Measurements from ENCODE around the gene CHST11. TPM values are rescaled to one million over a fixed set of nuclear protein-coding genes. Genes with fewer than 3 reads are reported as not detected.

The CHST11 gene
- total and polyA plus RNA-seq, 4 donors, result 0.57 to 11.1 (median 3.7) TPM

GRCh38 chr12:104520242-104520900 lies 63.6 kb downstream of the CHST11 start:
- 81% methylated on average over 4 of the region's 4 CpGs for WGBS
- H3K4me1 ChIP-seq (ENCODE audit: control insufficient read depth in 4 of 4, insufficient read depth in 4 of 4, low read length in 3 of 4), result peaks cover 0 to 4% (median 0%) of the 10 kb centered on the region in 4 donors

GRCh38 chr12:104521731-104522130 lies 65.0 kb downstream of the CHST11 start:
- Histone ChIP-seq H3K4me3 (ENCODE audit: low read depth in 1 of 3, low read length in 3 of 3) (no peak overlapping the region), H3K4me1 (ENCODE audit: control insufficient read depth in 4 of 4, insufficient read depth in 4 of 4, low read length in 3 of 4) (peaks cover 0 to 4% (median under 1%) of the 10 kb centered on the region in 4 donors), H3K9me3 (ENCODE audit: control insufficient read depth in 4 of 4, low read length in 3 of 4) (no peaks in the 10 kb centered on the region), H3K27ac (ENCODE audit: low read depth in 1 of 2, low read length in 2 of 2) (no peak overlapping the region), H3K27me3 (ENCODE audit: control insufficient read depth in 4 of 4, insufficient read depth in 4 of 4, low read length in 3 of 4) (no peaks in the 10 kb centered on the region), H3K36me3 (ENCODE audit: control insufficient read depth in 4 of 4, insufficient read depth in 3 of 4, low read depth in 1 of 4, low read length in 3 of 4) (no peaks in the 10 kb centered on the region), H3K9ac (ENCODE audit: low read depth in 1 of 2, low read length in 2 of 2) (no peak overlapping the region)
- no peak for DNase-seq (ENCODE audit: low spot score)
- WGBS, result 85% methylated on average over 5 of the region's 5 CpGs
- TF ChIP-seq ATF3 (IDR thresholded peaks at IDR 0.05) (no peak), CTCF (IDR thresholded peaks at IDR 0.05; ENCODE audit: low read depth, low read length, missing input control) (no peak), FOXA2 (IDR thresholded peaks at IDR 0.05) (no peak), RAD21 (IDR thresholded peaks at IDR 0.05) (no peak), REST (IDR thresholded peaks at IDR 0.05) (no peak), JUND (IDR thresholded peaks at IDR 0.05) (no peak), TAF1 (conservative IDR thresholded peaks at IDR 0.05) (no peak), MAX (IDR thresholded peaks at IDR 0.05) (no peak), YY1 (IDR thresholded peaks at IDR 0.05) (no peak)

More at GRCh38 chr12:104520242-104520900, 63.6 kb downstream of the CHST11 start:
- Histone ChIP-seq H3K9me3 (ENCODE audit: control insufficient read depth in 4 of 4, low read length in 3 of 4) (no peaks in the 10 kb centered on the region), H3K36me3 (ENCODE audit: control insufficient read depth in 4 of 4, insufficient read depth in 3 of 4, low read depth in 1 of 4, low read length in 3 of 4) (no peaks in the 10 kb centered on the region), H3K27ac (ENCODE audit: low read depth in 1 of 2, low read length in 2 of 2) (no peak overlapping the region), H3K4me3 (ENCODE audit: low read depth in 1 of 3, low read length in 3 of 3) (no peak overlapping the region), H3K9ac (ENCODE audit: low read depth in 1 of 2, low read length in 2 of 2) (no peak overlapping the region), H3K27me3 (ENCODE audit: control insufficient read depth in 4 of 4, insufficient read depth in 4 of 4, low read length in 3 of 4) (no peaks in the 10 kb centered on the region)
- TF ChIP-seq HNF4A (conservative IDR thresholded peaks at IDR 0.05) (no peak), EGR1 (IDR thresholded peaks at IDR 0.05; ENCODE audit: low read depth in 2 of 2) (no peak), FOXA1 (IDR thresholded peaks at IDR 0.05) (no peak), JUND (IDR thresholded peaks at IDR 0.05) (no peak), GABPA (IDR thresholded peaks at IDR 0.05 in 1 of 2, conservative IDR thresholded peaks at IDR 0.05 in 1 of 2) (no peak), ATF3 (IDR thresholded peaks at IDR 0.05) (no peak)
- DNase-seq (ENCODE audit: low spot score), result no peak

All from liver (tissue), 9 donors.